Hematopoietic multipotent progenitor cell treated with erythropoietin and hydrocortisone succinate and interleukin-3 and kit ligand, for 8 days (in vitro differentiated cells): ENCODE data around the gene EMC6.
A peak's percentile ranks its signal among the peaks of the same experiment; 100 is the strongest.

Source experiments
- DNase-seq: peaks from one replicate; pipeline ENCODE4 v3.0.0-alpha.2; 2015

The EMC6 gene

GRCh38 chr17:3656755-3657587 is 11.6 kb upstream of the EMC6 start:
- DNase-seq: no peak

DNA sequence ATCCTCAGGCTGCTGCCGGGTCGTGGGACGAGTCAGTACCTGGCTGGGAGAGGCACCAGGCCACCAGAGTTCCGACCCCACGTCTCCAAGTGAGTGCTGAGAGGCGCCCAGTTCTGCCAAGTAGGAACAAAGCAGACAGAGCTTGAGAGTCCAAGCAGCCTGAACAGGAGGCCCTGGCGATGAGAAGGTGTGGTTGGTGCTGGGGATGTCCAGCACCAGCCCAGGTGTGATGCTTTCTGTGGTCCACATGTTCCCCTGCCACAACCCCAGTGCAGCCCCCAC is 11.1 kb upstream of the EMC6 start:
- DNase-seq: no peak

DNA sequence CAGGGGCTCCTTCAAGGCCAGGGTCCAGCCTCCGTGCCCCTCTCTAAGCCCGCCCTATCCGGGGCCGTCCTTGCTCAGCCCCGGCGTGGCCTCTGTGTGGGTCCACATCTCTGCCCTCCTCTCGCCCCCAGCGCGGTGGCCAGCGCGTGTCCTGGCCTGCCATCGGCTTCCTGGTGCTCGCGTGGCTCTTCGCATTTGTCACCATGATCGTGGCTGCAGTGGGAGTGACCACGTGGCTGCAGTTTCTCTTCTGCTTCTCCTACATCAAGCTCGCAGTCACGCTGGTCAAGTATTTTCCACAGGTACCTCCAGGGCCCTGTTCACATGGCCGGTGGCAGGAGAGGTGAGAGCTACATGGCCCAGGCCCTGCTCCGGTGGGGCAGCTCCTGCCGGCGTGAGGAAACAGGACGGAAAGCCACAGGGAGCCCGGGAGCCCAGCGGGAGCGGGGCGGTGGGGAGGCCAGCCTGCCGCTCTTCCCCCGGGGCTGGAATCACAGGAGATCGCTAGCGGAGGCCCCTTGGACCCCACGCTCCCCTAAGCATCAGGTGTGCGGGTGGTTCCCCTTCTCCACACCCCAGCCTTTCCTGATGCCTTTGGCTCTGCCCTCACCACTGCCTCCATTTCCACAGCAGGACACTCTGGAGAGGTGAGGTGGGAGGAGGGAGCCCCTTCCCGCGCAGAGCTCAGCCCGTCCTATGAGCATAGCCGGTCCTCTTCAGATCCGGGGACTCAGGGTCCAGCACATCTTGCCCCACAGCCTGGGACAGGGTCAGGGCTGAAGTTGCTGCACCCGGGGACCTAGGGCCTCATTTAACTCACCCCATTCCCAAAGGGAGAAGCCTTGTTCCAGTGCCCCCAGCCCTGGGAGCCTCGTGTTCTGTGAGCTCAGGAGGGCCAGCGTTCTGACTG is 10.5 kb upstream of the EMC6 start:
- DNase-seq: no peak

DNA sequence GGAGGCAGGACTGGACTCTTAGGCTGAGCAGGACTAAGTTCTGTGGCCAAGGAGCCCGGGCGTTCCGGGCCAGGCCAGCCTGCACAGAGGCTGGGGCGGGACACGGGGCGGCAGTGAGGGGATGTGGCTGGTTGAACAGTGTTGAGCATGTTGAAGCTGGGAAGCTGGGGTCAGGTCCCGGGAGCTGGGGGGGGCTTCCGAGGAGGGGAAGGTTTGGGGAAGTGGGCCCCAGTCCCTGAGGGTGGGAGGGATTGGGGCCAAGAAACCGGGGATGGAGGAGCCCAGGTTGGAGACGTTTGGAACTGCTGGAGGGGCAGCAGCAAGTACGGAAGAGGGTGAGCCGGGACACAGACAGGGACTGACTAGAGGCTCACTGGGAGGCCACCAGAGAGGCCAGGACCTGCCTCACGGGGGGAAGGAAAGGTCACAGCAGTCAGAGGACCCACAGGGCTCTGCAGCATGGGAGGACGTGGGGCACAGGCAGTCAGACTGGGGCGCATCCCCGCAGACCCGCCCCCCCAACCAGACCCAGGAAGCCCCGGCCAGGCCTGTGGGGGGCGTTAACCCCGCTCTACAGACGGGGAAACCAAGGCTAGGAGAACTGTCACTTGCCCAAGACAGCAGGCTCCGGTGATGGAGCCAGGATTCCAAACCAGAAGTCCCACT is 9.7 kb upstream of the EMC6 start:
- DNase-seq: no peak

DNA sequence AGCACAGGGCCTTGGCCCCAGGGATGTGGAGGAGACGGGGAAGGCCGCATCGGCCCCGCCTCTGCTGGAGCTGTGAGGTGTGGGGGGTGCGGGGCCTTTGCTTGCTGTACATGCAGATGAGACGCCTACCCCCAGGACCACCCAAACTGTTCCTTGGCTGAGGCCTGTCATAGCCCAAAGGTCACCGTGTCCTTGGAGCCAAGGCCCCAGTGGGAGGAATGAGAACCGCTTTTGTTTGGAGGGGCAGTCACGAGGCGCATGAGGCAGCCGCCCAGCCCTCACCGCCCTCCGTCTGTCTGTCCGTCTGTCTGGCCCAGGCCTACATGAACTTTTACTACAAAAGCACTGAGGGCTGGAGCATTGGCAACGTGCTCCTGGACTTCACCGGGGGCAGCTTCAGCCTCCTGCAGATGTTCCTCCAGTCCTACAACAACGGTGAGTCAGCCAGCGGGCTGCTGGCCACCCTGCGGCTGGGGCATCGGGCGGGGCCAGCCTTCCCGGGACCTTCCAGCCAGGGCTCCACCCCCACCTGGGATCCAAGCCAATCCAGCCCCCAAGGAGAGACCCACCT is 9.0 kb upstream of the EMC6 start:
- DNase-seq: no peak

GRCh38 chr17:3660311-3660891 is 8.2 kb upstream of the EMC6 start:
- DNase-seq: no peak

GRCh38 chr17:3663102-3664011 is 5.3 kb upstream of the EMC6 start:
- no peak for DNase-seq

GRCh38 chr17:3665834-3666233 is 2.8 kb upstream of the EMC6 start:
- no peak for DNase-seq

GRCh38 chr17:3666516-3666915 is 2.1 kb upstream of the EMC6 start:
- no peak for DNase-seq

- DNase-seq: peak; percentile 89
Observed at GRCh38 chr17:3667366-3668278, 990 bp upstream of the EMC6 start.

- no peak for DNase-seq
Observed at GRCh38 chr17:3669085-3669347, 404 bp downstream of the EMC6 start.

- no peak for DNase-seq
Observed at GRCh38 chr17:3669548-3669947, 936 bp downstream of the EMC6 start.

DNA sequence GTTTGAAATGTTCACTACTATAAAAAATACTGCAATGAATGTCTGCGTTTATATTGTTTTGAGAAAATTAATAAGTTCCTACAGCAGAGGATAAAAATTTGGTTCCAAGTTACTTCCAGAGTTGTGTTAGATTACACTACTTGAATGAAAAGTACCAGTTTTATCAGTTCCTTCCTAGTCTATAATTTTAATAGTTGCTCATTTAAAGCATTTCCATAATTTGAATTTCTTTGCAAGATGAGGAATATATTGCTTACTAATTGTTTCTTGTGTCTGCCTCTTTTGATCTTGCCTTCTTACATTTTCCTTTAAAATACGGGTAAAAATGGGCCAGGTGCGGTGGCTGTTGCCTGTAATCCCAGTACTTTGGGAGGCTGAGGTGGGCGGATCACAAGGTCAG is 4.0 kb downstream of the EMC6 start:
- DNase-seq: no peak

GRCh38 chr17:3675886-3676285 is 7.3 kb downstream of the EMC6 start:
- no peak for DNase-seq

- DNase-seq: no peak
Observed at GRCh38 chr17:3678095-3678820, 9.6 kb downstream of the EMC6 start.

DNA sequence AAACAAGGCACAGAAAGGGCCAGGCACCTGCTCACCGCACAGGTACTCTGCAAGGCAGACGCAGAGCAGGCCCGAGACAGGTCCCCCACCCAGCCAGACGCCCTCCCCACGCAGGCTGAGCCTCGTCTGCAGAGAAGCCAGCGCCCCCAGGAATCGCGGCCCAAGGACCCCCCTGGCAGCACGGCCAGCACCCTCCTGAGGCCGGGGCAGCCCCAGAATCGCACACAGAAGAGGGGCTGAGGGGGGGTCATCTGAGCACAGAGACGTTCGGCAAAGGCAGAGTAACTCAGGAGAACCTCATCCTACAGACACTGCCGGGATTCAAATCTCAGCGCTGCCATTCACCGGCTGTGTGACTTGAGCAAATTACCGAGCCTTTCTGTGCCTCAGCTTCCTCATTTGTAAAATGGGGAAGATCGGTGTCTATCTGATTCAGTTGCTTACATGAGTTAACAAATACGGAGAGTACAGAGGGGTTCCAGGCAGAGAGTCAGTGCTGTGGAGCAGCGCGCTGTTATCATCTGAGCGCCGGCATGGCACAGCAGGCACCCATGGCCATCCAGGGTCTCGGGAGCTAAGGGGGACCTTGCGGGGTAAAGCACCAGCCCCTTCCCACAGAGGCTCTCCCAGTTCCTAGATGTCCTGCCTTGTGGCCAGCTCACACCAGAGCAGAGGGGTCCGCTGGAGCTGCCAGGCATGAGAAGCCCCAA is 10.4 kb downstream of the EMC6 start:
- DNase-seq: no peak

DNA sequence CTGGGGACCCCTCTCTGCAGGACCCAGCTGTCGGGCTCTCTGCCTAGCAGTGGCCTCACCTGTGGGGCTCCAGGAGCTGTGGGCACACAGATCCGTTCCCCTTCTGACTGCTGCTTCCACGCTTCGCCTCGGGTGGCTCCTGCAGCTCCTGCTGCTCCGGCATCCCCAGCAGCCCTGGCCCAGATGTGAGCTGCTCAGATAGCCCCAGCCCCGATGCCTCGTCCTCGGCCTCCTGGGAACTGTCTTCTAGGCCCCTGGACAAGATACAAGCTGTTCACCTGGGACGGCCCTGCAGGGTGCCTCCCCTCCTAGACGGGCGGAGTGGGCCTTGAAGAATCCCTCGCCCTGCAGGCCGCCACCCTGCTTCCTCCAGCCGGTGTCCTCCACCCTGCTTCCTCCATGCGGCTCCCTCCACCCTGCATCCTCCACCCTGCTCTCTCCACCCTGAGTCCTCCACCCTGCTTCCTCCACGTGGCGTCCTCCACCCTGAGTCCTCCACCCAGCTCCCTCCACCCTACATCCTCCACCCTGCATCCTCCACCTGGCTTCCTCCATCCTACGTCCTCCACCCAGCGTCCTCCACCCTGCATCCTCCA is 11.0 kb downstream of the EMC6 start:
- DNase-seq: peak; percentile 31

DNA sequence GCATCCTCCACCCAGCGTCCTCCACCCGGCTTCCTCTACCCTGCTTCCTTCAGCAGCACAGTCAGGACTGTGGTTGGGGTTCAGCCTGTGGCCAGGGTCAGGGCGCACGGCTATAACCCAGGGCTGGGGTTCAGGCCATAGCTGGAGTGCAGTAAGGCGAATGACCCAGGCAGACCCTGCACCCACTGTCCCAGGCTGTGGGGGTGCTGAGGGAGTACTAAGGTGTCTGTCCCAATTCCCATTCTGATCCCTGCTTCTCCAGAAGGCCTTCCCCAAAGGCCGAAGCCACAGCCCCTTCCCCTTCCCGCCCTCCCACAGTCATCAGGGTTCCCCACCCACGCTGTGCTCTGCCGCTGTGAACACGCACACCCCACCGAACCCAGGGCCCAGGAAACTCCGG is 12.4 kb downstream of the EMC6 start:
- DNase-seq: no peak

DNA sequence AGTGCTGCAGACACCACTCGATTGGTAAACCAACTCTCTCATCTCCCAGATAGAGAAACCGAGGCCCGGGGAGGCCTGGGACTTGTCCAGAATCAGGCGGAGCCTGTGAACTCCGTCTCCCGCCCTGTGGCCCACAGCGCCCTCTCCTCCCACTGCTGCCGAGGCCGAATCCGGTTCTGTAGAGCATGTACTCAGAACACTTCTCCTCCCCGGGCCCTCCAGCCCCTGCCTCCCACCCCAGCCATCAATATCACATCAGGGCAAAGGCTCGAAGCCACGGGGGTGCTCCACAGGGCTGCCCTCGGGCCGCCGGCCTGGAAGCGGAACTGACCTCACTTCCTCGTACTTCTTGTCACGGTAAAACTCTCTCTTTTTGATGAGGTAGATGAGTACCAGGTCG is 13.0 kb downstream of the EMC6 start:
- DNase-seq: no peak
